Islet of Langerhans (tissue), 1 donor: ENCODE measurements around the gene SMAD6.
"Not testable (repeated sequence)": the region's sequence is repeated elsewhere in the genome, so short reads cannot be mapped to it uniquely, and the experiment has no call there.

Source experiments
- FAIRE-seq: peaks from one replicate; lab custom pipeline; 2011; peaks lifted over from hg19 to GRCh38; lab: Jason Lieb, UNC

The SMAD6 gene

GRCh38 chr15:66826507-66826906 is 124.5 kb downstream of the SMAD6 start:
- no peak for FAIRE-seq

- FAIRE-seq: no peak
Measured at GRCh38 chr15:66827039-66827697, 125.1 kb downstream of the SMAD6 start.

- no peak for FAIRE-seq
Measured at GRCh38 chr15:66827698-66828055, 125.6 kb downstream of the SMAD6 start.

GRCh38 chr15:66828817-66829541 is 126.9 kb downstream of the SMAD6 start:
- FAIRE-seq: not testable (repeated sequence)

GRCh38 chr15:66829551-66830121 is 127.6 kb downstream of the SMAD6 start:
- FAIRE-seq: no peak

GRCh38 chr15:66830358-66830757 is 128.3 kb downstream of the SMAD6 start:
- FAIRE-seq: no peak

GRCh38 chr15:66830823-66831222 is 128.8 kb downstream of the SMAD6 start:
- no peak for FAIRE-seq

GRCh38 chr15:66831289-66831688 is 129.3 kb downstream of the SMAD6 start:
- no peak for FAIRE-seq

- no peak for FAIRE-seq
Measured at GRCh38 chr15:66831801-66832390, 129.9 kb downstream of the SMAD6 start.
